GM12801 (cell line): Measurements from ENCODE around the gene IQCK.
A peak's percentile ranks its signal among the peaks of the same experiment; 100 is the strongest.

Experiments
- CTCF ChIP-seq: IDR thresholded peaks from one replicate; pipeline ENCODE4 v1.5.1; 2011; ENCODE audit warnings: control low read depth; ENCODE audit not compliant: insufficient read length; ENCODE audit errors: extremely low read depth

Gene IQCK

GRCh38 chr16:19901164-19901563, 183.1 kb downstream of the IQCK start:
- TF ChIP-seq CTCF = no peak

- peak; percentile 81 for TF ChIP-seq CTCF
Measured at GRCh38 chr16:19907161-19907992, 189.3 kb downstream of the IQCK start.
